COLO668 (cell line): ENCODE results near the gene RNF225.
"Not testable (repeated sequence)": the region's sequence is repeated elsewhere in the genome, so short reads cannot be mapped to it uniquely, and the experiment has no call there.

Experiments
- DNase-seq: peaks from one replicate; lab custom pipeline; 2025; ENCODE audit not compliant: unreplicated experiment; lab: John Stamatoyannopoulos, UW

RNF225 gene

DNA sequence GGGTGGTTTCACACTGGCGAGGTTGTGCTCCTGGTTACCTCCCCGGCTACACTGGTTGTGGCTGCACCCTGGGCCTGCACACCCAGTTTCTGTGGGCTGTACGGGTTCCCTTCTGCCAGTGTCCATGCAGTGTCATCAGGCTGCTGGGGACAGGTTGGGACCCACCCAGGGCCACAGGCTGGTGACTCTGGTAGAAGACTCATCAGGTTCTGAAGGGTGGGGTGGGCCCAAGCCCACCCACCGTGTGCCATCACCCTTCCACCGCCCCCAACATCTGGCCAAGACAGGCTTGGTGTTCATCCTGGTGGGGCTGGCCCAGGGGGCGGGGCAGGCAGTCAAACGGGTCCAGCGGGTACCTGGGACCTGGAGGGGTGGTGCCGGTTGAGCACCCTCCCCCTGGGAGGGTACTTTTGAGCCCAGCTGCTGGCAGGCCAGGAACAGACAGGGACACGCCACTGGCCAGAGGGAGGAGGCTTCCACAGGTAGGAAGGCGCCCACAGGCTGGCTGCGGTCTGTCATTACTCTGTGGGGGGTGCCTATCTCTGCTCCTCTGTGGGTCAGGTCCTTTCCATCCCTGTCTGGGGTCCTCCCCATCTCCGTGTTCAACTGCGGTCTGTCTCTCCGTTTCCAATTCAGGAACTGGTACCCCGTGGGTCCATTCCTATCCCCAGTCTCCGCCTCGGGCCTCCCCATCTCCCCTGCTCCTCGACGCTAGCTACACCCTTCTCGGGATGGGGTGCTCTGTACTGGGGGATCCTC, at the start of gene RNF225:
Gene RNF225 (plus strand): TSS at position 437 of the 759 bp plus-strand sequence. CDS start 434 bp downstream, outside the sequence.
- peak; percentile 56 for DNase-seq

DNA sequence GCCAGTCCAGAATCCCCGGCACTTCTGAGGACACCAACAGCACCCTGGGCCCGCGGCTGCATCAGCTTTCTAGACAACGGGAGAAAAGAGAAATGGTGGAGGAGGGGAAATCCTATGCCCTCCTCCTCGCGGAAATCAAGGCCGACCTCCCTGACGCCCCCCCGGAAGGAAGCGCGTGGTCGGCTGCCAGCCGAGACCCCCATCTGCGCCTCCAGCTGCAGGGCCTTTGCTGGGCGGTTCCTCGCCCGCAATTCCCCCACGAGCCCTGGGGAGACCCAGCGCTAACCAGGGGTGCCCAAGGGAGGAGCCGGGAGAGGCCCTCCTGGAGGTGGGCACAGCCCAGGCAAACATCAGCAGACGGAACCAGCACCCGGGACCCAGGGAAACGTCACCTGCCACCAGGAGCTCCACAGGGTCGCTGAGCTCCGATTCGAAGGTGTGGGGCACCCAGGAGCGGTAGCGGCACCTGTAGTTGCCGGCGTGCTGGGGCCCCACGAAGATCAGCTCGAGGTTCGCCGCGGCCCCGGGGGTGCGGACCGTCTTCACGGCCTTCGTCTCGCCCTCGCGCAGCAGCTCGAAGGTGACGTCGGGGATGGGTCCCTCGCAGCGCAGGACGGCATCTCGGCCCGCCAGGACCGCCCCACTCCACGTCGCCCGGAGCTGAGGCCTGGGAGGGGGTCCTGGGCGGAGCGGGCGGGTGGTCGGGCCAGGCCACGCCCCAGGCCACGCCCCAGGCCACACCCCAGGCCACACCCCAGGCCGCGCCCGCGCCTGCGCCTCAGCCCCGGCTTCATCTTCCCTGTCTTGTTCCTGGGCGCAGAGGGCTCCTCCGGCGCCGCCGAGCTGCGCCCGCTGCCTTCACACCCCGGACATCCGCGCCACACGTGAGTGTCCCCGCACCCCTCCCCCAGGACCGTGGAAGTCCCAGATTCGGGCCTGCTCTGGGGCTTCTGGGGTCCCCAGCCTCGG, 48.2 kb upstream of the RNF225 start:
- DNase-seq: peak; percentile 75

GRCh38 chr19:58348080-58348479, 47.4 kb upstream of the RNF225 start:
- not testable (repeated sequence) for DNase-seq

- no peak for DNase-seq
Observed at GRCh38 chr19:58349590-58349989, 45.9 kb upstream of the RNF225 start.

DNA sequence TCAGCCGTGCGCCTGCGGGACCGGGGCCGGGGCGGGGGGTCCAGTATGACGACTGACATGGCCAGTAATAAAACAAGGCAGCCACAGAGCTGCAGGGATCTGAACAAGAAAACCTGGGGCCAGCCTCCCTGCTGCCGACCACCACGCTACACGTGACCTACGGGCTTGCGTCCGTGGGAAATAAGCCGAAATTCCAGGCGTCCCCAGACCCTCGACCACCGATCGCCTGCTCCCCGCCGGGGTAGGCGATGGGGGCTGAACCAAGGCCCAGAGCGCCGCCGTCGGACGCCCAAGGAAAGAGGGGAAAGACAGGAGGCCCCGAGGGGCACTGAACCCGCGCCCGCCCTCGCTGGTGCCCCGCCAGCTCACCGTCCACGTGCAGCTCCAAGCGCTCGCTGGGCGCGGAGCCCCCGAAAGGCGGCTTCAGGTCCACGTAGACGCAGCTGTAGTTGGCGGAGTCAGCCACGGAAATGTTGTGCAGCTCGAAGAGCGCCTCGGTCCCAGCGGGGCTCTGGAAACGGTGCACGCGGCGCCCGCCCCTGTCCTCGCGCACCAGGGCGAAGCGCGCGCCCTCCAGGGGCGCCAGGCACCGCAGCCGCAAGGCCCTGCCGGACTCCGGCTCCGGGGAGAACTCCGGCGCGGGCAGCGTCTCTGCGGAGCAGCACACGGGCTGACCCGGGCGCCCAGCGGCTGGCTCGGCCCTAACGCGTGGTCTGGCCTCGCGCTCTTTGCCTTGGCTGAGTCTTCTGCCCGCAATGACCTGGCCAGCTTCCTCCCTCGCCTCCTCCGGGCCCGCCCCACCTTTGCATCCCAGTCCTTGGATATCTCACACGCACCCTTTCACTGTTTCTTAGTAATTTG, 45.2 kb upstream of the RNF225 start:
- DNase-seq: no peak

- DNase-seq: no peak
Observed at GRCh38 chr19:58350871-58351557, 44.4 kb upstream of the RNF225 start.

DNA sequence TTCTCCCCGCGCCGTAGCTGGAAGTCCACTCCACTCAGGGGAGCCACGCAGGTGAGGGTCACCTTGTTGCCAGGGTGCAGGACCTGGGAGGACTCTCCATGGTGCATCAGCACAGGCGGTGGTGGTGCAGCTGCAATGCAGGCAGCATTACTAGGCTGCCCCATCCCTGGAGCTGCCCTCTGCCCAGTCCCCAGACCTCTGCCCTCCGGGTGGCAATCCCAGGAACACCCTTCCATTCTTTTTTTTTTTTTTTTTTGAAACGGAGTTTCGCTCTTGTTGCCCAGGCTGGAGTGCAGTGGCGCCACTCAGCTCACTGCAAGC, 43.9 kb upstream of the RNF225 start:
- DNase-seq: no peak

DNA sequence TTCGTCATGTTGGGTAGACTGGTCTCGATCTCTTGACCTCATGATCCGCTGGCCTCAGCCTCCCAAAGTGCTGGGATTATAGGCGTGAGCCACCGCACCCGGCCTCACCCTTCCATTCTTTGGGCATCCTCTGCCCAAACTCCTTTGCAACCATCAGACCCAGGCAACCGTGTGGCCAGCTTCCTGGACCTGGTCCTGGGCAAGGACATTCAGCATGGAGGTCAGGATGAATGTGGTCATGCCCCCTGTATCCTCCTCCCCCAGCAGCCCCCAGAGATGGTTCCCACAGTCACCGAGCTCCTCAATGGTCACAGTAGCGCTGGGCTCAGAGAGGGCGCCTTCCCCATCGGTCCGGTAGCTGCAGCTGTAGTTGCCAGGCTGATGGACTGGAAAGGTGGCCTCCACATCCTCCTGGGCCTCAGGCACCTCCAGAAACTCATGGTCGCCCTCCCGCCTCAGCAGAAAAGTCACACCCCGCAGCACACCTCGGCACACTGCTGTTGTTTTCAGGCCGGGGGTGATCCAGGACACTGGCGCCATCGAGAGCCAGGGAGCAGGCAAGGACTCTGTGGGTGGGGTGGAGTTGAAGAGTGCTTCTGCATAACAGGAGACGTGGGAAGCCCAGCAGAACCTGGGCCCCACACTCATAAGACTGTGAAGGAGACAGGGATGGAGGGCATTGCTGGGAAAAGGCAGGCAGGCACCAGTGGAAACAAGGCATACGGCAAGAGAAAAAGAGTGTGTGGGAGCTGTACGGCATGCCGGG, 43.3 kb upstream of the RNF225 start:
- DNase-seq: no peak

DNA sequence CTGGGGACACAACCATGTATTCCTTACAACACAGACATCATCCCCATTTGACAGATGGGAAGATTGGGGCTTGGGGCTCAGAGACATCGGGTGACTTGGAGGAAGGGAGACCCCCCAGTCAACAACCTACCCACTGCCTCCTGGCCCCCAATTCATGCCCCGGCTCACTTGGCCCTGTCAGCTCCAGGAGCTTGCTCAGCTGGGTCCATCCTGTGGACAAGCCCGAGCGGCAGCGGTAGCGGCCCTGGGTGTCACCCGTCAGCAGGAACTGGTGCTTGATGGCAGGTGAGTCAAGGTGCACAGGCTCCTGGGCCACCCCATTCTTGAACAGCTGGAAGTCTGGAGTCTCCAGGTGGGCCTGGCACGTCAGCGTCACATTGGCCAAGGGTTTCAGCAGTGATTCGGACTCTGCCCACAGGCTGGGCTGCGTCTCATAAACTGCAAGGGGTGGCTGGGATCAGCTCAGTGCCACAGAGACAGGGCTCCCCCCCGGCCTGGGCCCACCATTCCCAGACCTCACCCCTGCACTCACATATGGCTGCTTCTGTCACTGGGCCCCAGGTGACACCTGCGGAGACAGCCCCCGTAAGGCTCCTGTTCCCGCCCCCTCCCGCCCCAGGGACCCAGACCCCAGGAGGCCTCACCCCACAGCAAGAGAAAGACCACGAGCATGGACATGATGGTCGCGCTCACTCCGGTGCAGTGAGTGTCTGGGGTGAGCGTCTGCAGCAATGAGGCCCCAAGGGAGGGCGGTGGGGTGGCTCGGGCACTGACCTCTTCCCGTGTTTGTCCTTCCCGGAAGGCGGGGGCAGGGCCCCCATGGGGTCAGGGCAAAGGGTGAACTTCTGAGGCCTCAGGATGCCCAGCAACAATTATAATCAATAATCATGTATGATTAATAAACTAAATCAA, 42.4 kb upstream of the RNF225 start, which contains the start of gene A1BG:
Gene A1BG (minus strand): TSS at position 733 of the 912 bp plus-strand sequence. CDS start 55 bp downstream, at position 678.
- DNase-seq: no peak

DNA sequence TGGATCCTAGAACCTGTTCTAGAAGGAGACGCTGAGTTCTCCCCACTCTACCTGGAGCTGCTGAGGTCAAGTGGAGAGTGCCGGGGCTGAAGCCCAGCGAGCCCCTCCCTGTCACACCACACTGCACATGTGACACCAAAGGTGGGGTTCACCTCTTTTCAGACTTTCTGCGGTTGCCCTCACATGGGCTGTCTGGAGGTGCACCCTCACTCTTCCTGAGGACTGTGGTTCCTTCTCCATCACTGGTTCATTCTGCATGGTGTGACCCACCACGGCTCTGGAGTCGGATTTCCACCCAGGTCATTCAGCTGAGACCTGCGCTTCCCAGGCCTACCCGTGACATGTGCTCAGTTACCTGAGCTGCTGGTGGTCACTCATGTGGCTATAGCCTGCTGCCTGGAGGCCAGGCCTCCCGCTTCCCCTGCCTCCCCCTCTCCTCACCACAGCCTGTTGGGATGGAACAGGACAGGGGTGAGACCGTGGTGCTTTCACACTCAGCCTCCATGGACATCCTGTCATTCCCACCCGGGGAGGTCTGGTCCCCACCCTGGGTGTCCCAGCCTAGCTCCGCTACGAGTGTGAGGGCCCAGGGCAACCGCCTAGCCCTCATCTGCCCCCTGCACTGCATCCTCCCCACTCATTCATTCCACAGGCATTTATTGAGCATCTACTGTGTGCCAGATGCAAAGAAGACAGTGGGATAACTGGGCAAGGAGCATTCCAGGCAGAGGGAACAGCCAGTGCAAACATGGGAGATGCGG, 41.6 kb upstream of the RNF225 start:
- DNase-seq: no peak

DNA sequence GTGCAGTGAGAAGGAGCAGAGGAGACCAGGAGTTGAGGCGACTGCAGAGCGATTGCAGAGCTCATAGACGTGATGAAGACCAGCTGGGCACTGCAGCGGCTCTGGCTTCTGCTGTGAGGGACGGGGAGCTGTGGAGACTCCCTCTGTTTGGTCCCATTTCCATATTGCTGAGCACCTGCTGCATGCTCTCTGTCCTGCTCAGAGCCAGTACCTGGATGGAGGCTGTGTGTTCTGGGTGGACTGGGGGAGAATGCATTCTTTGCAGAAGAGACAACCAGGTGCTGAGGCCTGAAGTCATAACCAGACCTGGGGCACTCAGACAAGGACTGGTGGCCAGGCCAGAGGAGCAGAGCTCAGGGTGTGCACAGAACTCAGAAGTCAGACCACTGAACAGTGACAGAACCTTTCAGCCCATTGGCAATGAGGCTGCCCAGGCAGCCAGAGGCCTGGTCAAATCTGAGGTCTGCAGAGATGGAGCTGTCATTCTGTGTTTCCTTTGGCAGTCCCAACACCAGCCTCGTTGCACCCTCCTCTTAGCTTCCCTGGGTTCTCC, 40.9 kb upstream of the RNF225 start:
- no peak for DNase-seq

GRCh38 chr19:58355215-58355796, 40.1 kb upstream of the RNF225 start:
- DNase-seq: no peak

DNA sequence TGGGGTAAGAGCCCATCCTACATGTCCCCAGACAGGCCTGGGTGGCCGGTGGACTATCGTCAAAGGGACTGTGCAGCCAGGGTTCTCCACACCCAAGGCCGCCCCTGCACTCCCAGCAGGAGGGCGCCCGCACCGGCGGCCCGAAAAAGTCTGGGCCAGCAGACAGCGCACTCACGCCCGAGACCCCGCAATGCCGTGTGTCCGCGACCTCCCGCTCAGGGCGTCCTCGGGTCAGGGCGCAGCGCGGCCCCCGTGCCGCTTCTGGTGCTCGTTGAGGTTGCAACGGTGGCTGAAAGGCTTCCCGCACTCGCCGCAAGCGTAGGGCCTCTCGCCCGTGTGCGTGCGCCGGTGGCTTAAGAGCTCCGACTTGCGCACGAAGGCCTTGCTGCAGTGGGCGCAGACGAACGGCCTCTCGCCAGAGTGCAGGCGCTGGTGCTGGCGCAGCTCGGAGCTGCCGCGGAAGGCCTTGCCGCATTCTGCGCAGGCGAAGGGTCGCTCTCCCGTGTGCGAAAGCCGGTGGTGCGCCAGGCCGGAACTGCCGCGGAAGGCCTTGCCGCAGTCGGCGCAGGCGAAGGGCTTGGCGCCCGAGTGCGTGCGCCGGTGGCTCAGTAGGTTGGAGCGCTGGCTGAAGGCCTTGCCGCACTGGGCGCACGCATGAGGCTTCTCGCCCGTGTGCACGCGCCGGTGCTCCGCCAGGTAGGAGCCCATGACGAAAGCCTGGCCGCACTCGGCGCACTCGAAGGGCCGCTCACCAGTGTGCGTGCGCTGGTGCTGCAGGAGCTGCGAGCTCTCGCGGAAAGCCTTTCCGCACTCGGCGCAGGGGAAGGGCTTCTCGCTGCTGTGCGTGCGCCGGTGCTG, 39.3 kb upstream of the RNF225 start:
- DNase-seq: no peak

GRCh38 chr19:58356766-58357480, 38.5 kb upstream of the RNF225 start:
- DNase-seq: no peak

DNA sequence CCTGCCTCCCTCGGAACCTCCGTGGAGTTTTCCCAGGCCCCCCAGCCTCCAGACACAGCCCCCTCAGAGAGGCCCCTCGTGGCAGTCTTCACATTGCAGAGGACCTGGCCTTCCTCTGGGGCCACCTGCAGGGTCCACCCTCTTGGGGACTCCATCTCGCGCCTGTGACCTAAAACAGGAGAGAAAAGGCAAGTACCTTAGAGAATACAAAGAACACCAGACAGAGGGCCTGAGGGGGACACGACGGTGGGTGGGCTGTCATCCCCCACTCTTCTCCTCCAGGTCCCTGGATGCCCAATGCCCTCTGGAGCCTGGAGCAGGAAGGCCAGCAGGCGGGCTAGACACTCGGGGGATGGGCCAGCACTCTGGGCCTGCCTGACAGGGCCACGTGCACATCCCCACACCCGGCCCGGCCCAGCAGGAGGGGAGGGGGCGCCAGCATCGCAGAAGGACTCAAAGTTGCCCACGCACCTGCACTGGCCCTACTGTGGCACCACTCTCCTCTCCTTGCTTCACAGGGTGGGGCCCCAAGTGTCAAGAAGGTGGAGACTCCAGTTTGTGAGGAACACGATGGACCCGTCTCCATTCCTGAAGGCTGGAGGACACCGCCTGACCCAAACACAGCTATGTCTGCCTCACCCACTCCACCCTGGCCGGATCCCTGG, 37.8 kb upstream of the RNF225 start:
- DNase-seq: no peak
